PC-3 (cell line): Measurements from ENCODE around the gene PXT1. TPM values are rescaled to one million over a fixed set of nuclear protein-coding genes. Genes with fewer than 3 reads are reported as not detected.
"Not testable (repeated sequence)": the region's sequence is repeated elsewhere in the genome, so short reads cannot be mapped to it uniquely, and the experiment has no call there.

Experiments
- ATAC-seq: fragments of 200-7000 bp; cut with Tn5 transposase; 2 replicates; pipeline ENCODE4 v1.9.1; 2020; ENCODE audit warnings: mild to moderate bottlenecking, moderate library complexity
- BruUV-seq: library from RNA; stranded (reverse); fragments of 400-500 nt; replicated peaks from 2 replicates; lab custom pipeline; 2021; lab: Mats Ljungman, UMichigan
- CTCF ChIA-PET: fragments of 300-600 bp; sonication (Branson Sonifier 250); formaldehyde crosslinking; loops from one replicate; lab custom pipeline; 2022; ENCODE audit warnings: antibody characterized with exemption; lab: Charles Lee
- POLR2A ChIA-PET: fragments of 300-600 bp; sonication (Branson Sonifier 250); formaldehyde crosslinking; loops from one replicate; lab custom pipeline; 2022; ENCODE audit warnings: antibody characterized with exemption; ENCODE audit not compliant: unreplicated experiment; lab: Charles Lee
- DNase-seq: peaks from one replicate; pipeline ENCODE4 v3.0.0-alpha.2; 2015
- H2AFZ ChIP-seq: fragments of 300-600 bp; sonication (generic); 2 replicates; pipeline ENCODE4 v1.6.0; 2016; ENCODE audit warnings: antibody characterized with exemption, low read length
- H3F3A ChIP-seq: fragments of 300-600 bp; sonication (generic); one replicate; pipeline ENCODE4 v1.6.0; 2017; ENCODE audit warnings: antibody characterized with exemption, low read length, control low read depth, mild to moderate bottlenecking; ENCODE audit not compliant: unreplicated experiment
- H3K27ac ChIP-seq: fragments of 300-600 bp; sonication (generic); 2 replicates; pipeline ENCODE4 v1.5.1; 2016; ENCODE audit warnings: mild to moderate bottlenecking, low read length
- H3K27me3 ChIP-seq: fragments of 300-600 bp; sonication (generic); 2 replicates; pipeline ENCODE4 v1.6.1; 2016; ENCODE audit warnings: low read length, mixed read lengths
- H3K36me3 ChIP-seq: fragments of 300-600 bp; sonication (generic); 2 replicates; pipeline ENCODE4 v1.6.1; 2016; ENCODE audit warnings: low read depth, mixed run types, low read length, mixed read lengths
- H3K4me1 ChIP-seq: fragments of 300-600 bp; sonication (generic); 2 replicates; pipeline ENCODE4 v1.5.1; 2016; ENCODE audit warnings: low read length; ENCODE audit not compliant: insufficient read depth
- H3K4me2 ChIP-seq: fragments of 300-600 bp; sonication (generic); 2 replicates; pipeline ENCODE4 v1.6.0; 2016; ENCODE audit warnings: low read length
- H3K4me3 ChIP-seq: fragments of 300-600 bp; sonication (generic); 2 replicates; pipeline ENCODE4 v1.5.1; 2016; ENCODE audit warnings: mild to moderate bottlenecking, low read length, mixed read lengths
- H3K79me2 ChIP-seq: fragments of 300-600 bp; sonication (generic); 2 replicates; pipeline ENCODE4 v1.6.1; 2017; ENCODE audit warnings: low read length, mixed read lengths
- H3K9ac ChIP-seq: fragments of 300-600 bp; sonication (generic); 2 replicates; pipeline ENCODE4 v1.6.0; 2016; ENCODE audit warnings: mild to moderate bottlenecking, low read length
- H3K9me2 ChIP-seq: fragments of 300-600 bp; sonication (generic); replicated peaks from 2 replicates; pipeline ENCODE4 v1.6.1; 2016; ENCODE audit warnings: mixed run types, low read length, mixed read lengths
- H3K9me3 ChIP-seq: fragments of 300-600 bp; sonication (generic); 2 replicates; pipeline ENCODE4 v1.6.1; 2016; ENCODE audit warnings: low read length, mixed read lengths
- H4K20me1 ChIP-seq: fragments of 300-600 bp; sonication (generic); 2 replicates; pipeline ENCODE4 v1.6.1; 2016; ENCODE audit warnings: low read length, mixed read lengths
- CTCF ChIP-seq: fragments of 300-600 bp; sonication (generic); conservative IDR thresholded peaks from 2 replicates; pipeline ENCODE4 v1.5.1; 2017; ENCODE audit warnings: antibody characterized with exemption, low read depth, mild to moderate bottlenecking, low read length
- EZH2 ChIP-seq: fragments of 300-600 bp; sonication (generic); IDR thresholded peaks from one replicate; pipeline ENCODE4 v1.6.1; 2017; ENCODE audit warnings: antibody characterized with exemption, mild to moderate bottlenecking, low read length; ENCODE audit not compliant: unreplicated experiment
- EZH2phosphoT487 ChIP-seq: fragments of 300-600 bp; sonication (generic); IDR thresholded peaks from 2 replicates; pipeline ENCODE4 v1.6.1; 2018; ENCODE audit warnings: mild to moderate bottlenecking, antibody characterized with exemption, low read length, borderline replicate concordance
- intact Hi-C: fragments of 100-400 bp; cut with micrococcal nuclease; formaldehyde crosslinking; loops from 2 replicates; pipeline ENCODE4 v1.9.0; 2023
- total RNA-seq: library from RNA; depleted of rRNA; stranded (reverse); fragments of >200 nt; gene quantifications from 2 replicates; pipeline ENCODE4 v1.2.3, GENCODE V29; 2014

The PXT1 gene
- total RNA-seq, 1 experiment from 2014 or later: not detected

GRCh38 chr6:36487698-36488097, 45.0 kb upstream of the PXT1 start:
- H2AFZ ChIP-seq: no peak overlapping the region
- no TSS peak for BruUV-seq
- ATAC-seq (no peak), DNase-seq (no peak)
- no peak overlapping the region for H3K4me2 ChIP-seq
- intact Hi-C loops: no loop called here
- no peak for TF ChIP-seq CTCF
- no peak for TF ChIP-seq EZH2phosphoT487
- no peak for TF ChIP-seq EZH2
- no peak overlapping the region for H3K4me3 ChIP-seq
- H3K9me3 ChIP-seq: no peaks in the 10 kb centered on the region
- ChIA-PET POLR2A (no interaction called here), CTCF (no interaction called here)
- no peaks in the 10 kb centered on the region for H4K20me1 ChIP-seq
- peaks cover 4% of the 10 kb centered on the region; the same call in 1 of the 2 replicates for H3K36me3 ChIP-seq
- no peak overlapping the region for H3K9ac ChIP-seq
- no peaks in the 10 kb centered on the region for H3F3A ChIP-seq
- no peaks in the 10 kb centered on the region for H3K9me2 ChIP-seq
- no peak overlapping the region for H3K27ac ChIP-seq
- H3K27me3 ChIP-seq: no peaks in the 10 kb centered on the region
- no peaks in the 10 kb centered on the region for H3K79me2 ChIP-seq
- no peaks in the 10 kb centered on the region for H3K4me1 ChIP-seq

- no TSS peak for BruUV-seq
- POLR2A ChIA-PET: no interaction called here
Observed at GRCh38 chr6:36484736-36485135, 42.1 kb upstream of the PXT1 start.

GRCh38 chr6:36483326-36483725, 40.7 kb upstream of the PXT1 start:
- CTCF ChIA-PET, H3K4me1 ChIP-seq, H3K4me3 ChIP-seq, H3K9me3 ChIP-seq, ATAC-seq, H3K27ac ChIP-seq, H4K20me1 ChIP-seq, H2AFZ ChIP-seq, H3F3A ChIP-seq, H3K27me3 ChIP-seq, BruUV-seq, H3K79me2 ChIP-seq, H3K4me2 ChIP-seq, DNase-seq, H3K9me2 ChIP-seq, H3K9ac ChIP-seq, POLR2A ChIA-PET, intact Hi-C loops: not testable (repeated sequence)
- peaks cover 16% of the 10 kb centered on the region; the same call in 1 of the 2 replicates for H3K36me3 ChIP-seq

More at GRCh38 chr6:36484736-36485135, 42.1 kb upstream of the PXT1 start:
- Histone ChIP-seq H3K27me3 (no peaks in the 10 kb centered on the region), H3K79me2 (no peaks in the 10 kb centered on the region), H3K4me2 (no peak overlapping the region), H3K27ac (no peak overlapping the region), H3K9me3 (no peaks in the 10 kb centered on the region), H3K9ac (no peak overlapping the region), H3K4me3 (no peak overlapping the region), H3K9me2 (no peaks in the 10 kb centered on the region), H2AFZ (no peak overlapping the region), H3K36me3 (peaks cover 16% of the 10 kb centered on the region; the same call in 1 of the 2 replicates), H3F3A (no peaks in the 10 kb centered on the region), H4K20me1 (no peaks in the 10 kb centered on the region), H3K4me1 (no peaks in the 10 kb centered on the region)
- CTCF ChIA-PET: no interaction called here
- no peak for ATAC-seq
- DNase-seq: no peak
- intact Hi-C loops: no loop called here
- TF ChIP-seq CTCF (no peak), EZH2phosphoT487 (no peak), EZH2 (no peak)
